ENCODE measurements around the gene RRH. TPM values are rescaled to one million over a fixed set of nuclear protein-coding genes. Genes with fewer than 3 reads are reported as not detected.
A peak's percentile ranks its signal among the peaks of the same experiment; 100 is the strongest.

Gene RRH
- total and polyA plus RNA-seq, 2 donors from 2014 or later, result 0.37 to 0.44 TPM

GRCh38 chr4:109795059-109795458, 32.7 kb upstream of the RRH start:
- no peaks in the 10 kb centered on the region for H3K36me3 ChIP-seq (ENCODE audit: control insufficient read depth in 2 of 3, insufficient read depth in 3 of 3, low read length in 3 of 3)
- FAIRE-seq (no peak), DNase-seq (no peak)
- H3K4me3 ChIP-seq (ENCODE audit: low read length in 3 of 3), result no peak overlapping the region
- no peak overlapping the region for H3K27ac ChIP-seq (ENCODE audit: low read depth in 2 of 2, low read length in 2 of 2)
- H3K9ac ChIP-seq (ENCODE audit: low read length in 3 of 3), result no peak overlapping the region
- TF ChIP-seq CTCF (IDR thresholded peaks at IDR 0.05; ENCODE audit: borderline replicate concordance, extremely low read depth, insufficient read depth), result no peak
- peaks cover 0 to 11% (median 0%) of the 10 kb centered on the region in 3 donors for H3K9me3 ChIP-seq (ENCODE audit: control insufficient read depth in 2 of 3, insufficient read depth in 1 of 3, low read length in 3 of 3)
- no peaks in the 10 kb centered on the region for H3K4me1 ChIP-seq (ENCODE audit: control insufficient read depth in 2 of 3, insufficient read depth in 2 of 3, low read depth in 1 of 3, low read length in 3 of 3)
- intact Hi-C loops (cut with DNase I), result no loop called here
- no peaks in the 10 kb centered on the region for H3K27me3 ChIP-seq (ENCODE audit: control insufficient read depth, insufficient read depth, low read length)

DNA sequence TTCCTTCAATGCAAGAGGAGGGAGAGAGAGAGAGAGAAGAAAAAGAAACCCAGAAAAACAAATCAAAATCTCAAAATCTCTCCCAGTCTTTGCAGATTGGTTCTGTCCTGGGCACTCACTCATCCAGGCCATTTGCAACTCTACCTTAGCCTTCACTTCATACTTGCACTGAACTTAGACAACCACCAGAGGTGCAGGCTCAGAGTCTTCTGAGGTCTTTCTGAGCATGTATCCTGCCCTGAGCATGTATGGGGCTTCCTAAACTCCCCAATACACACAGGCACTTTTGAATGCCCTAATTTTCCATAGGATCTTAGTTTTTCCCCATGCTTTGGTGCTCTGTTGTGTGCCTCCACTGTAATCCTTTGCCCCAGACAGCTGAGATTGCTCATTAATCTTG, 28.9 kb upstream of the RRH start:
- Histone ChIP-seq H3K27me3 (ENCODE audit: control insufficient read depth, insufficient read depth, low read length) (no peaks in the 10 kb centered on the region), H3K9me3 (ENCODE audit: control insufficient read depth in 2 of 3, insufficient read depth in 1 of 3, low read length in 3 of 3) (peaks cover 0 to 11% (median 0%) of the 10 kb centered on the region in 3 donors), H3K4me3 (ENCODE audit: low read length in 3 of 3) (peak overlapping the region in 1 of 3 donors; percentile 23), H3K4me1 (ENCODE audit: control insufficient read depth in 2 of 3, insufficient read depth in 2 of 3, low read depth in 1 of 3, low read length in 3 of 3) (peaks cover 0 to 8% (median 7%) of the 10 kb centered on the region in 3 donors), H3K9ac (ENCODE audit: low read length in 3 of 3) (no peak overlapping the region), H3K36me3 (ENCODE audit: control insufficient read depth in 2 of 3, insufficient read depth in 3 of 3, low read length in 3 of 3) (no peaks in the 10 kb centered on the region), H3K27ac (ENCODE audit: low read depth in 2 of 2, low read length in 2 of 2) (no peak overlapping the region)
- FAIRE-seq (no peak), DNase-seq (no peak)
- no peak for TF ChIP-seq CTCF (IDR thresholded peaks at IDR 0.05; ENCODE audit: borderline replicate concordance, extremely low read depth, insufficient read depth)
- intact Hi-C loops (cut with DNase I), result no loop called here

DNA sequence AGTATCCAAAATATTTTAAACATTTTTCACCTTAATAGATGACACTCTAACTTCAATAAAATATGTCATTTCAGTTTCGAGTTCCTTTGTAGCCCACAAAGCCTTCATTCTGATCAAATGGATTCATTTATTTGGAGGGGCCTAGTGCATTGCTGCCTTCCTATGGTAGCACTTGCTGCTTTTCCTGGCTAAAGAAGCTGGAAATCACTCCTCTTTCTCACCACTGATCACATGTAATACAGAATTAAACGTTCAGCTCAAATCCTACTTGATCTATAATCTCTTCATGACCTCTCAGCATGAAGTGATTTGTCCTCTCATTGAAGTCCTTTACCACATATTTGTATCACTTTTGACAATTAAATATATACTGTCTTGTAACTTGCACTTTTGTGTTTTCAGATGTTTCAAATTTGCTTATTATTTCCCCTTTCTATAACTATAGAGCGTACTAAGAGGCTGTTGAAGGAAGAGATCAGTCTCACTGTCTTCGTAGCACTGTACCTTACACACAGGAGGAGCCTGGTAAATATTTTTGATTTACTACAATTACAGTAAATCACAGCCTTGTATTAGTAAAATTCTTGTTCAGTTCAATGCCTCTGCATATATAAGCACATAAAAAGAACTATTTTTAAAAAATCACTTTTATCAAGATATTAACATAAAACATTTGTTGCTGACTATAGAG, 26.5 kb upstream of the RRH start:
- peak overlapping the region in 2 of 3 donors; percentile 31 to 43 for H3K9ac ChIP-seq (ENCODE audit: low read length in 3 of 3)
- no peak for TF ChIP-seq CTCF (IDR thresholded peaks at IDR 0.05; ENCODE audit: borderline replicate concordance, extremely low read depth, insufficient read depth)
- FAIRE-seq, result no peak
- H3K9me3 ChIP-seq (ENCODE audit: control insufficient read depth in 2 of 3, insufficient read depth in 1 of 3, low read length in 3 of 3), result peaks cover 0 to 4% (median 0%) of the 10 kb centered on the region in 3 donors
- no peaks in the 10 kb centered on the region for H3K36me3 ChIP-seq (ENCODE audit: control insufficient read depth in 2 of 3, insufficient read depth in 3 of 3, low read length in 3 of 3)
- peak overlapping the region; percentile 5 to 11 for H3K27ac ChIP-seq (ENCODE audit: low read depth in 2 of 2, low read length in 2 of 2)
- intact Hi-C loops (cut with DNase I), result loop anchor here (10.0 kb wide), 1 partner anchor 96 kb away; the partner anchor contains the start of gene CASP6
- H3K4me1 ChIP-seq (ENCODE audit: control insufficient read depth in 2 of 3, insufficient read depth in 2 of 3, low read depth in 1 of 3, low read length in 3 of 3), result peaks cover 0 to 8% (median 7%) of the 10 kb centered on the region in 3 donors
- peak in 1 of 5 donors; percentile 19 for DNase-seq
- peak overlapping the region; percentile 40 to 65 (median 63) for H3K4me3 ChIP-seq (ENCODE audit: low read length in 3 of 3)
- no peaks in the 10 kb centered on the region for H3K27me3 ChIP-seq (ENCODE audit: control insufficient read depth, insufficient read depth, low read length)
